Pancreas (tissue), 10 donors: ENCODE results near the gene CDC42BPB. TPM values are rescaled to one million over a fixed set of nuclear protein-coding genes. Genes with fewer than 3 reads are reported as not detected.

ENCODE experiments used
- ATAC-seq, 4 donors: fragments of 200-7000 bp; cut with Tn5 transposase; one replicate each; pipeline versions ENCODE4 v1.8.0 to v1.9.1; 2020; ENCODE audit warnings: mild to moderate bottlenecking in 4 of 4, moderate library complexity in 4 of 4
- DNase-seq, 6 donors: peaks; one replicate each; pipeline ENCODE4 v3.0.0-alpha.2; 2020
- FAIRE-seq: peaks from 2 replicates; lab custom pipeline; 2012; peaks lifted over from hg19 to GRCh38; lab: Jason Lieb, UNC
- H3K27ac ChIP-seq, 4 donors: fragments of 200-600 bp; sonication (generic); 1 replicate in 3 of 4; 2 replicates in 1 of 4; pipeline versions ENCODE4 v1.5.0 to v1.8.0; 2020
- H3K27me3 ChIP-seq, 4 donors: fragments of 200-600 bp; one replicate each; pipeline ENCODE4 v1.8.0; 2021
- H3K36me3 ChIP-seq, 3 donors: fragments of 200-600 bp; sonication (generic) in 1 of 3; one replicate each; pipeline versions ENCODE4 v1.5.0 to v1.8.0; 2020 to 2021
- H3K4me1 ChIP-seq, 3 donors: fragments of 200-600 bp; one replicate each; pipeline ENCODE4 v1.8.0; 2021
- H3K4me3 ChIP-seq, 4 donors: fragments of 200-600 bp; sonication (generic) in 2 of 4; one replicate each; pipeline versions ENCODE4 v1.5.0 to v1.8.0; 2020 to 2021
- H3K9me3 ChIP-seq, 4 donors: fragments of 200-600 bp; one replicate each; pipeline ENCODE4 v1.8.0; 2021
- CTCF ChIP-seq, 4 donors: fragments of 200-600 bp; sonication (generic) in 3 of 4; IDR thresholded peaks; one replicate each; pipeline versions ENCODE4 v1.5.0 to v1.8.0; 2021; ENCODE audit warnings: antibody characterized with exemption in 4 of 4
- WGBS, 2 donors: extraction: QIAGEN DNeasy Blood & Tissue Kit; methylation state at CpG; one replicate each; pipeline ENCODE4 v1.1.7; 2013; 5-methylcytosine and 5-hydroxymethylcytosine counted together
- intact Hi-C, 3 donors: fragments of 100-400 bp; cut with DNase I; formaldehyde crosslinking; loops; one replicate each; pipeline versions ENCODE4 v1.11.1 to v1.14.2; 2022
- polyA plus RNA-seq, 2 donors: library from polyadenylated mRNA; stranded (reverse); fragments of 200-250 nt; gene quantifications; one replicate each; pipeline ENCODE4 v1.2.3, GENCODE V29; 2013
- total RNA-seq, 6 donors: library from RNA; stranded (reverse); fragmentation: NEBNext Ultra II Directional in 4 of 6; extraction: Animal tissue kit (Norgen Biotek cat#: 25700) in 4 of 6; gene quantifications; one replicate each; pipeline versions ENCODE4 v1.2.1 to v1.2.4, GENCODE V29; 2021 to 2023
- donor health status: healthy with polysubstance abuse.
- donor health status: DM: no; HTN: no; CAD: no; lungs with moderate emphysema.
- donor health status: DM: no; HTN: no; CAD: no.
- donor health status: control.
- donor health status: control.
- donor health status: Bipolar disorder and iron deficiency.
- donor health status: DM: yes; HTN: yes; CAD: no.
- donor health status: DM: no; HTN: no; CAD: no.
- donor health status: DM: no; HTN: no; CAD: no.
- donor health status: DM: yes; HTN: yes; CAD: no.

The CDC42BPB gene
- total and polyA plus RNA-seq, 8 donors = 27.2 to 45.5 (median 32.7) TPM

GRCh38 chr14:103008768-103009357, 48.5 kb downstream of the CDC42BPB start:
- ATAC-seq = peak in 1 of 4 donors; percentile 25
- peak in 1 of 6 donors; percentile 45 for DNase-seq
- WGBS, 2 donors = 88 to 89% methylated on average over 15 of the region's 15 CpGs
- intact Hi-C loops = no loop called here
- Histone ChIP-seq H3K4me3 (no peak overlapping the region), H3K9me3 (no peaks in the 10 kb centered on the region), H3K27me3 (no peaks in the 10 kb centered on the region), H3K27ac (no peak overlapping the region), H3K36me3 (peaks cover 0 to 3% (median 0%) of the 10 kb centered on the region in 3 donors), H3K4me1 (no peaks in the 10 kb centered on the region)
- no peak for FAIRE-seq
- TF ChIP-seq CTCF (IDR thresholded peaks at IDR 0.05) = no peak

GRCh38 chr14:103008126-103008525, 49.2 kb downstream of the CDC42BPB start:
- Histone ChIP-seq H3K9me3 (no peaks in the 10 kb centered on the region), H3K36me3 (peaks cover 0 to 3% (median 2%) of the 10 kb centered on the region in 3 donors), H3K27me3 (no peaks in the 10 kb centered on the region), H3K27ac (no peak overlapping the region), H3K4me3 (no peak overlapping the region), H3K4me1 (no peaks in the 10 kb centered on the region)
- no peak for TF ChIP-seq CTCF (IDR thresholded peaks at IDR 0.05)
- ATAC-seq = no peak
- no peak for FAIRE-seq
- intact Hi-C loops = no loop called here
- peak in 1 of 6 donors; percentile 42 for DNase-seq
- WGBS, 2 donors = 84 to 88% methylated on average over 10 of the region's 10 CpGs

GRCh38 chr14:103007555-103007954, 49.8 kb downstream of the CDC42BPB start:
- peak in 1 of 4 donors; percentile 8 for ATAC-seq
- TF ChIP-seq CTCF (IDR thresholded peaks at IDR 0.05) = no peak
- WGBS, 2 donors = 87 to 89% methylated on average over 14 of the region's 14 CpGs
- Histone ChIP-seq H3K4me3 (no peak overlapping the region), H3K36me3 (peaks cover 0 to 4% (median 3%) of the 10 kb centered on the region in 3 donors), H3K4me1 (no peaks in the 10 kb centered on the region), H3K27ac (no peak overlapping the region), H3K27me3 (no peaks in the 10 kb centered on the region), H3K9me3 (no peaks in the 10 kb centered on the region)
- peak in 1 of 6 donors; percentile 34 for DNase-seq
- FAIRE-seq = no peak
- intact Hi-C loops = no loop called here

- intact Hi-C loops = no loop called here
- no peak overlapping the region for H3K4me3 ChIP-seq
- 97 to 98% methylated on average over 14 of the region's 14 CpGs for WGBS, 2 donors
- peaks cover 0 to 4% (median 3%) of the 10 kb centered on the region in 3 donors for H3K36me3 ChIP-seq
- H3K27me3 ChIP-seq = no peaks in the 10 kb centered on the region
- no peaks in the 10 kb centered on the region for H3K9me3 ChIP-seq
- peak in 1 of 6 donors; percentile 26 for DNase-seq
- no peaks in the 10 kb centered on the region for H3K4me1 ChIP-seq
- no peak for ATAC-seq
- no peak for TF ChIP-seq CTCF (IDR thresholded peaks at IDR 0.05)
- no peak for FAIRE-seq
- H3K27ac ChIP-seq = no peak overlapping the region
Observed at GRCh38 chr14:103006991-103007520, 50.3 kb downstream of the CDC42BPB start.

- TF ChIP-seq CTCF (IDR thresholded peaks at IDR 0.05) = no peak
- no peak for FAIRE-seq
Observed at GRCh38 chr14:103006106-103006505, 51.2 kb downstream of the CDC42BPB start.

More at GRCh38 chr14:103006106-103006505, 51.2 kb downstream of the CDC42BPB start:
- Histone ChIP-seq H3K4me3 (no peak overlapping the region), H3K36me3 (peaks cover 0 to 11% (median 6%) of the 10 kb centered on the region in 3 donors), H3K9me3 (no peaks in the 10 kb centered on the region), H3K4me1 (no peaks in the 10 kb centered on the region), H3K27me3 (no peaks in the 10 kb centered on the region), H3K27ac (no peak overlapping the region)
- peak in 1 of 6 donors; percentile 35 for DNase-seq
- intact Hi-C loops = no loop called here
- no peak for ATAC-seq
- WGBS, 2 donors = 96 to 97% methylated on average over 8 of the region's 8 CpGs
